ENCODE results near the gene NIFK. TPM values are rescaled to one million over a fixed set of nuclear protein-coding genes. Genes with fewer than 3 reads are reported as not detected.

NIFK gene
- polyA plus RNA-seq, 1 donor (not counting 4 experiments of a cell fraction or from before 2014, with no cell fraction given) = 60.4 TPM

- no peak for TF ChIP-seq CTCF (optimal IDR thresholded peaks at IDR 0.05 in 1 of 3, IDR thresholded peaks at IDR 0.05 in 1 of 3, conservative IDR thresholded peaks at IDR 0.05 in 1 of 3; ENCODE audit: extremely low read depth in 1 of 3, insufficient read depth in 2 of 3, low read length in 3 of 3)
- TF ChIP-seq EZH2 (IDR thresholded peaks at IDR 0.05; ENCODE audit: low read length) = no peak
- FAIRE-seq = no peak
- Histone ChIP-seq H3K9me3 (ENCODE audit: control insufficient read depth, low read depth, low read length) (no peaks in the 10 kb centered on the region), H4K20me1 (ENCODE audit: control insufficient read depth, extremely low read depth, insufficient read depth, low read length) (no peaks in the 10 kb centered on the region), H3K4me3 (ENCODE audit: control insufficient read depth in 2 of 3, extremely low read depth in 1 of 3, insufficient read depth in 2 of 3, low read depth in 1 of 3, low read length in 3 of 3) (no peak overlapping the region), H2AFZ (ENCODE audit: control insufficient read depth, low read length) (no peak overlapping the region), H3K9me1 (ENCODE audit: control insufficient read depth, extremely low read depth, insufficient read depth, low read length) (no peaks in the 10 kb centered on the region), H3K4me2 (ENCODE audit: control insufficient read depth, extremely low read depth, insufficient read depth, low read depth, low read length) (no peak overlapping the region), H3K79me2 (ENCODE audit: control insufficient read depth, insufficient read depth, low read length) (no peaks in the 10 kb centered on the region), H3K27me3 (ENCODE audit: control insufficient read depth, extremely low read depth, insufficient read depth, low read length) (peaks cover 3% of the 10 kb centered on the region), H3K9ac (ENCODE audit: control insufficient read depth, extremely low read depth, insufficient read depth, low read length) (no peak overlapping the region), H3K36me3 (ENCODE audit: control insufficient read depth in 2 of 2, extremely low read depth in 1 of 2, insufficient read depth in 2 of 2, low read length in 2 of 2) (no peaks in the 10 kb centered on the region), H3K4me1 (ENCODE audit: control insufficient read depth, extremely low read depth, insufficient read depth, low read length) (peaks cover 11% of the 10 kb centered on the region), H3K27ac (ENCODE audit: control insufficient read depth, insufficient read depth, low read length) (no peak overlapping the region)
- dilution Hi-C loops (cut with MboI; ENCODE audit: extremely low pct_ligation_motif_present, low sequenced_read_pairs) = no loop called here
- DNase-seq (ENCODE audit: low read depth, low spot score) = no peak
Observed at GRCh38 chr2:121776885-121777698, 40.4 kb upstream of the NIFK start.

- Histone ChIP-seq H4K20me1 (ENCODE audit: control insufficient read depth, extremely low read depth, insufficient read depth, low read length) (no peaks in the 10 kb centered on the region), H3K4me3 (ENCODE audit: control insufficient read depth in 2 of 3, extremely low read depth in 1 of 3, insufficient read depth in 2 of 3, low read depth in 1 of 3, low read length in 3 of 3) (no peak overlapping the region), H3K9ac (ENCODE audit: control insufficient read depth, extremely low read depth, insufficient read depth, low read length) (no peak overlapping the region), H3K27ac (ENCODE audit: control insufficient read depth, insufficient read depth, low read length) (no peak overlapping the region), H3K4me2 (ENCODE audit: control insufficient read depth, extremely low read depth, insufficient read depth, low read depth, low read length) (no peak overlapping the region), H3K27me3 (ENCODE audit: control insufficient read depth, extremely low read depth, insufficient read depth, low read length) (peaks cover under 1% of the 10 kb centered on the region), H3K9me3 (ENCODE audit: control insufficient read depth, low read depth, low read length) (no peaks in the 10 kb centered on the region), H2AFZ (ENCODE audit: control insufficient read depth, low read length) (no peak overlapping the region), H3K36me3 (ENCODE audit: control insufficient read depth in 2 of 2, extremely low read depth in 1 of 2, insufficient read depth in 2 of 2, low read length in 2 of 2) (no peaks in the 10 kb centered on the region), H3K79me2 (ENCODE audit: control insufficient read depth, insufficient read depth, low read length) (no peaks in the 10 kb centered on the region), H3K9me1 (ENCODE audit: control insufficient read depth, extremely low read depth, insufficient read depth, low read length) (no peaks in the 10 kb centered on the region), H3K4me1 (ENCODE audit: control insufficient read depth, extremely low read depth, insufficient read depth, low read length) (peaks cover 11% of the 10 kb centered on the region)
- TF ChIP-seq CTCF (optimal IDR thresholded peaks at IDR 0.05 in 1 of 3, IDR thresholded peaks at IDR 0.05 in 1 of 3, conservative IDR thresholded peaks at IDR 0.05 in 1 of 3; ENCODE audit: extremely low read depth in 1 of 3, insufficient read depth in 2 of 3, low read length in 3 of 3) (no peak), EZH2 (IDR thresholded peaks at IDR 0.05; ENCODE audit: low read length) (no peak)
- FAIRE-seq (no peak), DNase-seq (ENCODE audit: low read depth, low spot score) (no peak)
- dilution Hi-C loops (cut with MboI; ENCODE audit: extremely low pct_ligation_motif_present, low sequenced_read_pairs) = no loop called here
Observed at GRCh38 chr2:121776361-121776760, 39.7 kb upstream of the NIFK start.

Data from keratinocyte (primary cell).